Measurements from ENCODE around the gene KIF2C.
"Not testable (repeated sequence)": the region's sequence is repeated elsewhere in the genome, so short reads cannot be mapped to it uniquely, and the experiment has no call there.

Gene KIF2C

GRCh38 chr1:44810101-44810761, 70.6 kb downstream of the KIF2C start:
- in situ Hi-C loops (cut with MboI; ENCODE audit: low sequenced_read_pairs), result loop anchor here (10.0 kb wide), 1 partner anchor 75 kb away; the partner anchor contains the start of genes KIF2C and RNU5D-1
- Histone ChIP-seq H3K27me3 (ENCODE audit: low read depth) (no peaks in the 10 kb centered on the region), H3K4me3 (no peak overlapping the region), H3K9me3 (no peaks in the 10 kb centered on the region; the same call in 1 of the 2 replicates), H3K36me3 (replicated peaks) (peaks cover 17% of the 10 kb centered on the region), H3K4me1 (peaks cover 26% of the 10 kb centered on the region)
- no peak for DNase-seq (ENCODE audit: low spot score in 2 of 2)

DNA sequence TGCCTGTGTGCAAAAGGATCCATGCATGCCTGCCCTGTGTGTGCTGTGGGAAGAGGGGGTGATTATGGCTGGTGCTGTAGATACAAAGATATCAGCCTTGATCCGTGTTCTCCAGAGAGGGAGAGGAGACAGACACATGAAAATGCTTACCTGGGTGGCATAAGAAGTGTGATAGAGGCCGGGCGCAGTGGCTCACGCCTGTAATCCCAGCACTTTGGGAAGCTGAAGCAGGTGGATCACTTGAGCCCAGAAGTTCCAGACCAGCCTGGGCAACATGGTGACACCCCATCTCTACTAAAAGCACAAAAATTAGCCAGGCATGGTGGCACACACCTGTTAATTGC, 71.1 kb downstream of the KIF2C start:
- not testable (repeated sequence) for H3K9me3 ChIP-seq; H3K4me3 ChIP-seq; H3K27me3 ChIP-seq (ENCODE audit: low read depth); DNase-seq (ENCODE audit: low spot score in 2 of 2)
- in situ Hi-C loops (cut with MboI; ENCODE audit: low sequenced_read_pairs), result loop anchor here (10.0 kb wide), 1 partner anchor 76 kb away; the partner anchor contains the start of genes KIF2C and RNU5D-1
- Histone ChIP-seq H3K36me3 (replicated peaks) (peaks cover 12% of the 10 kb centered on the region), H3K4me1 (peaks cover 26% of the 10 kb centered on the region)

DNA sequence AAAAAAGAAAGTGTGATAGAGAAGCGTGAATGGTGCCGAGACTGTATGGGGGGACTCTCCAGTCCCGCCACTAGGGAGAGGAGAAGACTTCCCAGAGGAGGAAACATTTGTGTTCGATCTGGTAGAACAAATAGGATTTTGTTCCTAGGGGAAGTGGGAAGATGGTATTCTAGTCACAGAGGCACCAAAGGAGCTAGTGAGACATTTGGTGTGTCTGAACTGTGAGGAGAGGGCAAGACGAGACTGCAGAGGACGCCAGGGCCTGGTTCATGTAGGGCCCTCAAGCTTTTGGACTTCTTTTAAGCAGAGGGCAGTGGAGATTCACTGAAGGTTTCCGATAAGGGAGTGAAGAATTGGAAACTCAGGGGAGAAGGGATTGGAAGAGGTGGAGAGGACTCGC, 71.6 kb downstream of the KIF2C start:
- H3K9me3 ChIP-seq, result no peaks in the 10 kb centered on the region; the same call in 1 of the 2 replicates
- DNase-seq (ENCODE audit: low spot score in 2 of 2), result no peak
- no peaks in the 10 kb centered on the region for H3K27me3 ChIP-seq (ENCODE audit: low read depth)
- in situ Hi-C loops (cut with MboI; ENCODE audit: low sequenced_read_pairs), result loop anchor here (10.0 kb wide), 1 partner anchor 76 kb away; the partner anchor contains the start of genes KIF2C and RNU5D-1
- H3K4me3 ChIP-seq, result no peak overlapping the region
- H3K4me1 ChIP-seq, result peaks cover 26% of the 10 kb centered on the region
- peaks cover 9% of the 10 kb centered on the region for H3K36me3 ChIP-seq (replicated peaks)

- Histone ChIP-seq H3K27me3 (ENCODE audit: low read depth) (no peaks in the 10 kb centered on the region), H3K9me3 (no peaks in the 10 kb centered on the region; the same call in 1 of the 2 replicates), H3K4me3 (peak overlapping the region; percentile 37), H3K36me3 (replicated peaks) (no peaks in the 10 kb centered on the region), H3K4me1 (peaks cover 15% of the 10 kb centered on the region)
- DNase-seq (ENCODE audit: low spot score in 2 of 2), result no peak
- in situ Hi-C loops (cut with MboI; ENCODE audit: low sequenced_read_pairs), result loop anchor here (10.0 kb wide), 1 partner anchor 78 kb away; the partner anchor contains the start of genes KIF2C and RNU5D-1
Measured at GRCh38 chr1:44812822-44813543, 73.3 kb downstream of the KIF2C start.

DNA sequence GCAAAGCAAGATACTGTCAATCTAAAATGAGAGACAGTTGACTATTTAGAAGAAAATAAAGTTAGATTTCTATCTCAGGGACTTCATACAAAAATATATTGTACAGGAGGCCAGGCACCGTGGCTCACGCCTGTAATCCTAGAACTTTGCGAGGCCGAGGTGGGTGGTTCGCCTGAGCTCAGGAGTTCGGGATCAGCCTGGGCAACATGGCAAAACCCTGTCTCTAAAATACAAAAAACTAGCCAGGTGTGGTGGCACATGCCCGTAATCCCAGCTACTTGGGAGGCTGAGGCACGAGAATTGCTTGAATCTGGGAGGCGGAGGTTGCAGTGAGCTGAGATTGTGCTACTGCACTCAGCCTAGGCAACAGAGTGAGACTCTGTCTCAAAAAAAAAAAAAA, 76.3 kb downstream of the KIF2C start:
- not testable (repeated sequence) for H3K4me3 ChIP-seq; H3K27me3 ChIP-seq (ENCODE audit: low read depth); H3K36me3 ChIP-seq (replicated peaks); DNase-seq (ENCODE audit: low spot score in 2 of 2); H3K9me3 ChIP-seq
- in situ Hi-C loops (cut with MboI; ENCODE audit: low sequenced_read_pairs), result loop anchor here (10.0 kb wide), 1 partner anchor 81 kb away; the partner anchor contains the start of genes KIF2C and RNU5D-1
- H3K4me1 ChIP-seq, result peaks cover 20% of the 10 kb centered on the region

- Histone ChIP-seq H3K4me3 (no peak overlapping the region), H3K9me3 (no peaks in the 10 kb centered on the region), H3K4me1 (peaks cover 20% of the 10 kb centered on the region), H3K36me3 (replicated peaks) (no peaks in the 10 kb centered on the region), H3K27me3 (ENCODE audit: low read depth) (no peaks in the 10 kb centered on the region)
- in situ Hi-C loops (cut with MboI; ENCODE audit: low sequenced_read_pairs), result loop anchor here (10.0 kb wide), 1 partner anchor 83 kb away; the partner anchor contains the start of genes KIF2C and RNU5D-1
- DNase-seq (ENCODE audit: low spot score in 2 of 2), result no peak
Measured at GRCh38 chr1:44817307-44817706, 77.7 kb downstream of the KIF2C start.
